Suprapubic skin (tissue), 4 donors: Measurements from ENCODE around the gene C1orf21.

ENCODE experiments used
- CTCF ChIP-seq, 2 donors: fragments of 200-600 bp in 1 of 2; fragments of 450-650 bp in 1 of 2; sonication (generic) in 1 of 2; IDR thresholded peaks; one replicate each; pipeline ENCODE4 v1.5.1; 2016 to 2019; ENCODE audit warnings: antibody characterized with exemption in 2 of 2, mild to moderate bottlenecking in 1 of 2, moderate library complexity in 1 of 2
- POLR2A ChIP-seq, 2 donors: fragments of 450-650 bp; IDR thresholded peaks; one replicate each; pipeline ENCODE4 v1.6.1; 2017; ENCODE audit warnings: antibody characterized with exemption in 2 of 2, mild to moderate bottlenecking in 2 of 2, moderate library complexity in 2 of 2
- POLR2AphosphoS5 ChIP-seq, 3 donors: sonication (generic); formaldehyde crosslinking; IDR thresholded peaks; one replicate each; pipeline ENCODE4 v1.6.1; 2017; ENCODE audit warnings: antibody characterized with exemption in 3 of 3

GRCh38 chr1:184417916-184418315 is 31.1 kb downstream of the C1orf21 start:
- TF ChIP-seq POLR2A (IDR thresholded peaks at IDR 0.05): no peak
- no peak for TF ChIP-seq CTCF (IDR thresholded peaks at IDR 0.05)
- no peak for TF ChIP-seq POLR2AphosphoS5 (IDR thresholded peaks at IDR 0.05)
